ENCODE measurements around the gene DNAH11. TPM values are rescaled to one million over a fixed set of nuclear protein-coding genes. Genes with fewer than 3 reads are reported as not detected.

DNAH11 gene
- total RNA-seq, 1 donor from 2014 or later = 0.02 TPM

DNA sequence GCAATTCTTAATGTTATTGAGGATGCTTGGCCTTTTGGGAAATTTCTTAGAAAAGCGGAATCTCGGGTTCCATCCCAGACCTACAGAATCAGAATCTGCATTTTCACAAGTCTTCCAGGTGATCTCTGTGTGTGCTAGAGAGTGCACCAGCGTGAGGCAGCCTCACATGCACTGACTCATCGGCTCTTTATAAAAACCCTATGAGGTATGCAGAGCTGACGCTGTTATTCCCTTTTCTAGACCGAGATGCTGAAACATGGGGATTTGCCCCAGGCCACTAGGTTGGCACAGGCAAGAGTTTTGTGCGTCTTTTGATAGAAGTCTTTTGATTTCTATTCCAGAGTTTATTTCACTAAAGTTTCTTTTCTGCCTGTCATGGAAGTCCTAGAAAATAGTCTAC is 341.7 kb downstream of the DNAH11 start:
- H3K9me3 Mint-ChIP-seq (ENCODE audit: low read depth) = no peaks in the 10 kb centered on the region
- H3K36me3 Mint-ChIP-seq (ENCODE audit: low read depth) = no peaks in the 10 kb centered on the region
- TF ChIP-seq, protein P1, sequence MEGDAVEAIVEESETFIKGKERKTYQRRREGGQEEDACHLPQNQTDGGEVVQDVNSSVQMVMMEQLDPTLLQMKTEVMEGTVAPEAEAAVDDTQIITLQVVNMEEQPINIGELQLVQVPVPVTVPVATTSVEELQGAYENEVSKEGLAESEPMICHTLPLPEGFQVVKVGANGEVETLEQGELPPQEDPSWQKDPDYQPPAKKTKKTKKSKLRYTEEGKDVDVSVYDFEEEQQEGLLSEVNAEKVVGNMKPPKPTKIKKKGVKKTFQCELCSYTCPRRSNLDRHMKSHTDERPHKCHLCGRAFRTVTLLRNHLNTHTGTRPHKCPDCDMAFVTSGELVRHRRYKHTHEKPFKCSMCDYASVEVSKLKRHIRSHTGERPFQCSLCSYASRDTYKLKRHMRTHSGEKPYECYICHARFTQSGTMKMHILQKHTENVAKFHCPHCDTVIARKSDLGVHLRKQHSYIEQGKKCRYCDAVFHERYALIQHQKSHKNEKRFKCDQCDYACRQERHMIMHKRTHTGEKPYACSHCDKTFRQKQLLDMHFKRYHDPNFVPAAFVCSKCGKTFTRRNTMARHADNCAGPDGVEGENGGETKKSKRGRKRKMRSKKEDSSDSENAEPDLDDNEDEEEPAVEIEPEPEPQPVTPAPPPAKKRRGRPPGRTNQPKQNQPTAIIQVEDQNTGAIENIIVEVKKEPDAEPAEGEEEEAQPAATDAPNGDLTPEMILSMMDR (IDR thresholded peaks at IDR 0.05) = no peak
- H3K27me3 Mint-ChIP-seq (ENCODE audit: low read depth) = no peaks in the 10 kb centered on the region
- no peak for DNase-seq (ENCODE audit: low spot score)
- H3K4me3 Mint-ChIP-seq (ENCODE audit: unreplicated experiment) = no peak overlapping the region
- H3K27ac Mint-ChIP-seq (ENCODE audit: unreplicated experiment) = no peak overlapping the region
- no peaks in the 10 kb centered on the region for H3K4me1 Mint-ChIP-seq (ENCODE audit: low read depth)

DNA sequence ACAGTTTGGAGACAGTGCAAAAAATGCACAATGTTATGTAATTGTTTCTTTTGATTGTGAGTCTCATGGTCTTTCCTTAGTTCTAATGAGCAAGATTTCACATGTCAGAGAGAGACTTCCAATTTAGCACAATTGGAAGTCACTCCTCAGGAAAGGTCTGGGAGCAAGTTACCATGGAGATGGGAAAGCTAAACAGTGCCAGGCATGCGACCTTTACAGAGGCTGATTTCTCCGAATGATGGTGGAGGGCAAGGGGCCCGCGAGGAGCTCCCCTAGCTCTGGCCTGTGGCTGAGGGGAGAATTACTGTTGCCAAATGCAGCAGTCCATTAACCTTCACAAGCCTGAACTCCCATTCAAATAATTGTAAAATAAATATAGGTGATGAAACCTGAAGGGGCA is 343.6 kb downstream of the DNAH11 start:
- Mint-ChIP-seq H3K27ac (ENCODE audit: unreplicated experiment) (no peak overlapping the region), H3K4me1 (ENCODE audit: low read depth) (no peaks in the 10 kb centered on the region), H3K9me3 (ENCODE audit: low read depth) (no peaks in the 10 kb centered on the region), H3K36me3 (ENCODE audit: low read depth) (no peaks in the 10 kb centered on the region), H3K4me3 (ENCODE audit: unreplicated experiment) (no peak overlapping the region), H3K27me3 (ENCODE audit: low read depth) (no peaks in the 10 kb centered on the region)
- DNase-seq (ENCODE audit: low spot score) = no peak
- TF ChIP-seq, protein P1 (IDR thresholded peaks at IDR 0.05) = no peak

DNA sequence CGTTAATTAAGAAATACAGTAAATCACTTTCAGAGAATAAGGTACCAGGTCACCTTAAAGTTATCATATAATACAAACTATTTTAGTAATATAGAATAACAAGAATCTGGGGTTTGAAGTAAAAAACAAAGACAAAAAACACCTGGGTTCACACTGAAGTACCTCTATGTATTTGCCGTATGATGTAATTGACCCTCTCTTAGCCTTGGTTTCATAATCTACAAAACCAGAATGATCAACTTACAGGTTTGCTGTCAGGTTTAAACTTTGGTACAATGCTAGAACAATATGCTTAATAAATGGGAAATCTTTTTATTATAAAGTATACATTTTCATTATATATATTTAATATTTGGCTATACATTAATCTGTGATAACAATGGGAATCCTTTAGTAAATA is 344.5 kb downstream of the DNAH11 start:
- TF ChIP-seq, protein P1 (IDR thresholded peaks at IDR 0.05) = no peak
- Mint-ChIP-seq H3K4me3 (ENCODE audit: unreplicated experiment) (no peak overlapping the region), H3K27ac (ENCODE audit: unreplicated experiment) (no peak overlapping the region), H3K27me3 (ENCODE audit: low read depth) (no peaks in the 10 kb centered on the region), H3K4me1 (ENCODE audit: low read depth) (no peaks in the 10 kb centered on the region), H3K36me3 (ENCODE audit: low read depth) (no peaks in the 10 kb centered on the region), H3K9me3 (ENCODE audit: low read depth) (no peaks in the 10 kb centered on the region)
- no peak for DNase-seq (ENCODE audit: low spot score)

DNA sequence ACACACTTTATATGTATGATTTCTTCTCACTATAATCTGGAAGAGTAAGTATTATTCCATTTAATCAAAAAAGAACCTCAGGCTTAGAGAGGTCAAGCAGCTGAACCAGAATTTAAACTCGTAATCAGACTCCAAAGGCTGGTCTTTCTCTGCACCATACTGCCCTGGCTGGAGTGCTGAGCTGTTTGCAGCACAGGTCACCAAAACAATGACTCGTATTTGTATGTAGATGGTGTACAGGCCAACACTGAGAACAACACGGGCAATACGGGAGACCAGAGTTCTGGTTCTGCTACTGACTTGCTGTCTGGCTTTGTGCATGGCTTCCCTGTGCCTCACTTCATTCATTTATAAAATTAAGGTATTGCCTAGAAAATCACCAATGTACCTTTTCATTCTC is 344.9 kb downstream of the DNAH11 start:
- no peaks in the 10 kb centered on the region for H3K36me3 Mint-ChIP-seq (ENCODE audit: low read depth)
- H3K27ac Mint-ChIP-seq (ENCODE audit: unreplicated experiment) = no peak overlapping the region
- H3K27me3 Mint-ChIP-seq (ENCODE audit: low read depth) = no peaks in the 10 kb centered on the region
- DNase-seq (ENCODE audit: low spot score) = no peak
- H3K9me3 Mint-ChIP-seq (ENCODE audit: low read depth) = no peaks in the 10 kb centered on the region
- H3K4me3 Mint-ChIP-seq (ENCODE audit: unreplicated experiment) = no peak overlapping the region
- no peaks in the 10 kb centered on the region for H3K4me1 Mint-ChIP-seq (ENCODE audit: low read depth)
- TF ChIP-seq, protein P1 (IDR thresholded peaks at IDR 0.05) = no peak

DNA sequence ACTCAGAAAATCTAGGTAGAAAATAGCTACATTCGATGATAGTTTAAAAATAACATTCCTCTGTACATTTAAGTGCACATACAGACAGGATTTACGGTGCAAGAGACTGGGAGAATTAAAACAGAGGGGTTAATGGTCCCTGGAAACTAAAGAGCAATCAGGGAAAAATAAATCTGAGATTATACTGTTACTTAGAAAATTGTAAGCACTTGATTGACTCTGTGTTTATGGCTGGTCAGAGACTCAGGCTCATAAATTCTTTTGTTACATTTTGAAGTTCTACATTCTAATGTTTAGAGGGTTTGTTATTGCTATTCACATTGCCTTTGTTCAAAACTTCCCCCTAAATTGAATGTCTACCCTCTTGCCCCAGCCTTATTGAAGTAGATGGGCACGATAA is 348.5 kb downstream of the DNAH11 start:
- TF ChIP-seq, protein P1 (IDR thresholded peaks at IDR 0.05) = no peak
- H3K4me3 Mint-ChIP-seq (ENCODE audit: unreplicated experiment) = no peak overlapping the region
- H3K4me1 Mint-ChIP-seq (ENCODE audit: low read depth) = no peaks in the 10 kb centered on the region
- DNase-seq (ENCODE audit: low spot score) = no peak
- H3K27me3 Mint-ChIP-seq (ENCODE audit: low read depth) = no peaks in the 10 kb centered on the region
- no peaks in the 10 kb centered on the region for H3K9me3 Mint-ChIP-seq (ENCODE audit: low read depth)
- no peak overlapping the region for H3K27ac Mint-ChIP-seq (ENCODE audit: unreplicated experiment)
- H3K36me3 Mint-ChIP-seq (ENCODE audit: low read depth) = no peaks in the 10 kb centered on the region

Measured in chondrocyte (in vitro differentiated cells).